Spleen (tissue), 11 donors: ENCODE measurements around the gene IFI44L. TPM values are rescaled to one million over a fixed set of nuclear protein-coding genes. Genes with fewer than 3 reads are reported as not detected.

ENCODE experiments used
- DNase-seq: peaks from one replicate; pipeline ENCODE4 v3.0.0-alpha.2; 2020
- H3K27ac ChIP-seq, 8 donors: fragments of 200-600 bp; sonication (generic) in 7 of 8; 1 replicate in 4 of 8; 2 replicates in 4 of 8; pipeline versions ENCODE4 v1.5.0 to v1.8.0; 2016 to 2021; ENCODE audit warnings: inconsistent platforms in 4 of 8, mild to moderate bottlenecking in 4 of 8, moderate library complexity in 1 of 8
- H3K27me3 ChIP-seq, 7 donors: fragments of 200-600 bp; sonication (generic) in 6 of 7; replicated peaks in 1 of 7; 1 replicate in 4 of 7; 2 replicates in 3 of 7; pipeline versions ENCODE4 v1.5.0 to v1.8.0; 2016 to 2021; ENCODE audit warnings: inconsistent platforms in 3 of 7, mild to moderate bottlenecking in 1 of 7
- H3K36me3 ChIP-seq, 6 donors: fragments of 200-600 bp; sonication (generic) in 5 of 6; 1 replicate in 4 of 6; 2 replicates in 2 of 6; pipeline versions ENCODE4 v1.5.0 to v1.8.0; 2016 to 2021; ENCODE audit warnings: inconsistent platforms in 2 of 6
- H3K4me1 ChIP-seq, 6 donors: fragments of 200-600 bp; sonication (generic) in 5 of 6; 1 replicate in 3 of 6; 2 replicates in 3 of 6; pipeline versions ENCODE4 v1.5.0 to v1.8.0; 2016 to 2021; ENCODE audit warnings: inconsistent platforms in 3 of 6
- H3K4me3 ChIP-seq, 8 donors: fragments of 200-600 bp; sonication (generic) in 7 of 8; 1 replicate in 4 of 8; 2 replicates in 4 of 8; pipeline versions ENCODE4 v1.5.0 to v1.8.0; 2016 to 2021; ENCODE audit warnings: inconsistent platforms in 4 of 8, mild to moderate bottlenecking in 4 of 8, moderate library complexity in 2 of 8
- H3K9me3 ChIP-seq, 8 donors: fragments of 200-600 bp; sonication (generic) in 7 of 8; 1 replicate in 4 of 8; 2 replicates in 4 of 8; pipeline versions ENCODE4 v1.5.0 to v1.8.0; 2016 to 2021; ENCODE audit warnings: inconsistent platforms in 4 of 8
- CTCF ChIP-seq, 11 experiments: fragments of 200-600 bp in 7 of 11; fragments of 450-650 bp in 4 of 11; sonication (generic) in 4 of 11; IDR thresholded peaks in 8 of 11; conservative IDR thresholded peaks in 3 of 11; 1 replicate in 7 of 11; 2 replicates in 4 of 11; pipeline versions ENCODE4 v1.4.0 to v1.8.0; 2016 to 2021; ENCODE audit warnings: antibody characterized with exemption in 11 of 11, inconsistent platforms in 4 of 11, mild to moderate bottlenecking in 1 of 11
- POLR2A ChIP-seq, 3 donors: fragments of 450-650 bp; IDR thresholded peaks; one replicate each; pipeline ENCODE4 v1.5.1; 2017; ENCODE audit warnings: antibody characterized with exemption in 3 of 3, mild to moderate bottlenecking in 1 of 3
- POLR2AphosphoS5 ChIP-seq, 3 donors: sonication (generic); formaldehyde crosslinking; IDR thresholded peaks; one replicate each; pipeline ENCODE4 v1.5.1; 2017; ENCODE audit warnings: antibody characterized with exemption in 3 of 3
- WGBS, 5 donors: extraction: QIAGEN DNeasy Blood & Tissue Kit in 3 of 5; methylation state at CpG; one replicate each; pipeline versions ENCODE4 v1.1.5 to v1.1.7; 2013 to 2018; 5-methylcytosine and 5-hydroxymethylcytosine counted together
- intact Hi-C: fragments of 100-400 bp; cut with DNase I; formaldehyde crosslinking; loops from one replicate; pipeline ENCODE4 v1.15.0; 2023; ENCODE audit warnings: low total_unique reads
- polyA plus RNA-seq, 3 donors: library from polyadenylated mRNA; stranded (reverse); fragments of 200-250 nt; gene quantifications; one replicate each; pipeline ENCODE4 v1.2.1, GENCODE V29; 2013
- total RNA-seq, 7 donors: library from RNA; depleted of rRNA in 3 of 7; stranded (reverse); fragments of >200 nt in 3 of 7; fragmentation: NEBNext Ultra II Directional in 4 of 7; extraction: Animal tissue kit (Norgen Biotek cat#: 25700) in 4 of 7; gene quantifications; one replicate each; pipeline versions ENCODE4 v1.1.0 to v1.2.1, GENCODE V29; 2016 to 2021
- donor health status: healthy with polysubstance abuse.
- donor health status: DM: no; HTN: no; CAD: no; lungs with moderate emphysema.
- donor health status: DM: no; HTN: no; CAD: no.
- donor health status: Bipolar disorder and iron deficiency.
- donor health status: healthy.
- donor health status: DM: no; HTN: no; CAD: no.
- donor health status: DM: yes; HTN: yes; CAD: no.

Gene IFI44L
- total and polyA plus RNA-seq, 10 donors, result 10.3 to 60.3 (median 27.6) TPM

DNA sequence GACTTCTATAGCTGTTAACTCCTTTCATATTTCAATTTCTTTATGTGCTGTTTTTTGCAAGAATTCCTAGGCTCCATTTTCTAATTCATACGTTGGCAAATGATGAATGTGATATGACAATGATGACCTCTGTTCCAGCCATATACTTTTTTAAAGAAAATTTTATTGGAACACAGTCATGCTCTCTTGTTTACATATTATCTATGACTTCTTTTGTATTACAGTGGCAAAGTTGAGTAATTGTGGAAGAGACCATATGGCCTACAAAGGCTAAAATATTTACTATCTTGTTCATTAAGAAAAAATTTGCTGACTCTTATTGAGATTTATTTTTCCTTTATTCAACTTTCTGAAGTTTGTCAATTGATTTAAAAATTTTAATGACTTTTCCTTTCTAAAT, 7.1 kb downstream of the IFI44L start:
- TF ChIP-seq POLR2AphosphoS5 (IDR thresholded peaks at IDR 0.05) (no peak), CTCF (IDR thresholded peaks at IDR 0.05 in 8 of 11, conservative IDR thresholded peaks at IDR 0.05 in 3 of 11) (no peak), POLR2A (IDR thresholded peaks at IDR 0.05) (no peak)
- no peak for DNase-seq
- peaks cover 4 to 52% (median 40%) of the 10 kb centered on the region in 6 donors for H3K4me1 ChIP-seq
- H3K27me3 ChIP-seq, result no peaks in the 10 kb centered on the region
- H3K27ac ChIP-seq, result no peak overlapping the region
- WGBS, 5 donors, result 64 to 86% (median 70%) methylated on average over 1 of the region's 1 CpG
- H3K4me3 ChIP-seq, result no peak overlapping the region
- no peaks in the 10 kb centered on the region for H3K9me3 ChIP-seq
- intact Hi-C loops, result no loop called here
- H3K36me3 ChIP-seq, result peaks cover 0 to 31% (median 0%) of the 10 kb centered on the region in 6 donors

DNA sequence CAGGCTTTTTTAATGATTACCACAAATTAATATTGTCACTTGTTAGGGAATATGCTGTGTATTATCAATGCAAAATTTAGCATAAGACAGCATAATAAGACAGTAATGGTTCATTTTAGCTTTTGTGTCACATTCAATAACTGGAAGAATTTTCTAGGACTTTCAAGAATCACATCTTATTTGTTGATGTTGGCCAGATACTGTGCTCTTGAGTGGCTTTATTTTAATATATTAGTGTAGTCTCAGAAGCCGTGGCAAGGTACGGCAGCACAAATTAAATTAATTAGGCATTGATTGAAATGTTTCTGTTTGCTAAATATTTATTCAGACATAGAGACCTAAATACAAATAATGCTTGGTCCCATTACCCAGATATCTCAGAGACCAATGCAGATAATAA, 10.4 kb downstream of the IFI44L start:
- Histone ChIP-seq H3K9me3 (no peaks in the 10 kb centered on the region), H3K4me1 (peaks cover 0 to 19% (median 11%) of the 10 kb centered on the region in 6 donors), H3K27ac (no peak overlapping the region), H3K36me3 (peaks cover 0 to 31% (median 0%) of the 10 kb centered on the region in 6 donors), H3K4me3 (no peak overlapping the region), H3K27me3 (no peaks in the 10 kb centered on the region)
- intact Hi-C loops, result no loop called here
- TF ChIP-seq CTCF (IDR thresholded peaks at IDR 0.05 in 8 of 11, conservative IDR thresholded peaks at IDR 0.05 in 3 of 11) (no peak), POLR2A (IDR thresholded peaks at IDR 0.05) (no peak), POLR2AphosphoS5 (IDR thresholded peaks at IDR 0.05) (no peak)
- no peak for DNase-seq
- 67 to 99% (median 95%) methylated on average over 2 of the region's 2 CpGs for WGBS, 5 donors

- intact Hi-C loops, result no loop called here
- peaks cover 0 to 37% (median 0%) of the 10 kb centered on the region in 6 donors for H3K36me3 ChIP-seq
- 96 to 100% (median 97%) methylated on average over 4 of the region's 4 CpGs for WGBS, 5 donors
- TF ChIP-seq CTCF (IDR thresholded peaks at IDR 0.05 in 8 of 11, conservative IDR thresholded peaks at IDR 0.05 in 3 of 11) (no peak), POLR2A (IDR thresholded peaks at IDR 0.05) (no peak), POLR2AphosphoS5 (IDR thresholded peaks at IDR 0.05) (no peak)
- H3K9me3 ChIP-seq, result no peaks in the 10 kb centered on the region
- H3K4me1 ChIP-seq, result no peaks in the 10 kb centered on the region
- DNase-seq, result peak; percentile 50
- H3K27me3 ChIP-seq, result no peaks in the 10 kb centered on the region
- H3K27ac ChIP-seq, result no peak overlapping the region
- H3K4me3 ChIP-seq, result no peak overlapping the region
These were observed 13.0 kb downstream of the IFI44L start for GRCh38 chr1:78633209-78633608.

DNA sequence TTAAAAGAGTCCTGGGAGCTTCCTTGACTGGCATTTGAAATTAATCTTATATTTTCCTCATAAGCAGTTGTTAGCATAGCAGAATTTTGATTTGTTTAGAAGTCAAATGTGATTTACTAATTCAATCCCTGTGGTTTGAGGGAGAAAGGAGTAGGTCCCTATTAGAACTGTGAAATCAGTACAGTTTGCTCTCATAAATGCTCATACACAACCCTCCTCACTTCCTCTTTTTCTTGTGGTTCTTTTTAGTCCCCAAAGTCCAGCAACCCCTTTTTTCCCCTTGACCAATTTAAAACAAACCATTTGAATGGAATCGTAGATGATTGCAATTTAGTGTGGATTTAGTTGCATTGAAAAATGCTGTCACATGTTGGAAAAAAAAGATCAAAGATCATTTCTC, 20.2 kb downstream of the IFI44L start:
- H3K4me3 ChIP-seq, result no peak overlapping the region
- TF ChIP-seq CTCF (IDR thresholded peaks at IDR 0.05 in 8 of 11, conservative IDR thresholded peaks at IDR 0.05 in 3 of 11) (no peak), POLR2A (IDR thresholded peaks at IDR 0.05) (no peak), POLR2AphosphoS5 (IDR thresholded peaks at IDR 0.05) (no peak)
- H3K4me1 ChIP-seq, result peaks cover 0 to 17% (median 9%) of the 10 kb centered on the region in 6 donors
- 77 to 87% (median 84%) methylated on average over 1 of the region's 1 CpG for WGBS, 5 donors
- H3K9me3 ChIP-seq, result peaks cover 0 to 8% (median 4%) of the 10 kb centered on the region in 8 donors
- no peak for DNase-seq
- peaks cover 0 to 53% (median 0%) of the 10 kb centered on the region in 6 donors for H3K36me3 ChIP-seq
- H3K27me3 ChIP-seq, result no peaks in the 10 kb centered on the region
- intact Hi-C loops, result no loop called here
- H3K27ac ChIP-seq, result no peak overlapping the region
